T1000 (cell line): Measurements from ENCODE around the gene ITGAX.

Source experiments
- DNase-seq: peaks from one replicate; lab custom pipeline; 2025; ENCODE audit warnings: mixed read lengths; lab: John Stamatoyannopoulos, UW

Gene ITGAX

GRCh38 chr16:31373235-31373634 lies 18.3 kb downstream of the ITGAX start:
- DNase-seq = no peak

- DNase-seq = no peak
These were observed 20.3 kb downstream of the ITGAX start for GRCh38 chr16:31375231-31375630.

GRCh38 chr16:31376705-31377104 lies 21.7 kb downstream of the ITGAX start:
- no peak for DNase-seq

- no peak for DNase-seq
These were observed 22.4 kb downstream of the ITGAX start for GRCh38 chr16:31377210-31377903.

GRCh38 chr16:31380201-31380600 lies 25.2 kb downstream of the ITGAX start:
- DNase-seq = no peak

GRCh38 chr16:31382485-31383161 lies 27.6 kb downstream of the ITGAX start:
- DNase-seq = no peak

GRCh38 chr16:31385680-31386079 lies 30.7 kb downstream of the ITGAX start:
- DNase-seq = no peak

GRCh38 chr16:31386157-31386984 lies 31.4 kb downstream of the ITGAX start:
- no peak for DNase-seq

- no peak for DNase-seq
These were observed 33.6 kb downstream of the ITGAX start for GRCh38 chr16:31388535-31388934.

- no peak for DNase-seq
These were observed 35.6 kb downstream of the ITGAX start for GRCh38 chr16:31390504-31391041.

GRCh38 chr16:31393056-31393455 lies 38.1 kb downstream of the ITGAX start, which contains the start of gene ITGAD:
Gene ITGAD (plus strand): TSS chr16:31393335. CDS start chr16:31393361, 26 bp downstream.
- DNase-seq = no peak

- DNase-seq = no peak
These were observed 40.7 kb downstream of the ITGAX start for GRCh38 chr16:31395647-31396046.

- DNase-seq = no peak
These were observed 42.2 kb downstream of the ITGAX start for GRCh38 chr16:31397096-31397660.

GRCh38 chr16:31397701-31398100 lies 42.7 kb downstream of the ITGAX start:
- DNase-seq = no peak

GRCh38 chr16:31400191-31400590 lies 45.2 kb downstream of the ITGAX start:
- no peak for DNase-seq

GRCh38 chr16:31401436-31401835 lies 46.5 kb downstream of the ITGAX start:
- no peak for DNase-seq

- no peak for DNase-seq
These were observed 47.7 kb downstream of the ITGAX start for GRCh38 chr16:31402687-31403086.

GRCh38 chr16:31403590-31404352 lies 48.8 kb downstream of the ITGAX start:
- no peak for DNase-seq

- no peak for DNase-seq
These were observed 49.5 kb downstream of the ITGAX start for GRCh38 chr16:31404353-31405064.

GRCh38 chr16:31407406-31407805 lies 52.4 kb downstream of the ITGAX start:
- no peak for DNase-seq

GRCh38 chr16:31409433-31409832 lies 54.5 kb downstream of the ITGAX start:
- no peak for DNase-seq
